IMR-90 (cell line): ENCODE results near the gene FSTL5.

Source experiments
- CHD1 ChIP-seq: IDR thresholded peaks from 2 replicates; pipeline ENCODE4 v1.6.1; 2012; ENCODE audit warnings: low read depth, low read length, improper control_type of control experiment
- FOS ChIP-seq: fragments of 150-350 bp; IDR thresholded peaks from 2 replicates; pipeline ENCODE4 v1.6.1; 2016; ENCODE audit warnings: low read depth, low read length
- POLR2A ChIP-seq: IDR thresholded peaks from 2 replicates; pipeline ENCODE4 v1.6.1; 2012; ENCODE audit warnings: mild to moderate bottlenecking, low read depth, low read length
- RAD21 ChIP-seq: IDR thresholded peaks from 2 replicates; pipeline ENCODE4 v1.6.1; 2012; ENCODE audit warnings: low read length, improper control_type of control experiment
- TF ChIP-seq, protein P1 (sequence below): conservative IDR thresholded peaks from 2 replicates; pipeline ENCODE4 v1.5.1; 2012; ENCODE audit warnings: mild to moderate bottlenecking, low read depth, low read length, improper control_type of control experiment

DNA sequence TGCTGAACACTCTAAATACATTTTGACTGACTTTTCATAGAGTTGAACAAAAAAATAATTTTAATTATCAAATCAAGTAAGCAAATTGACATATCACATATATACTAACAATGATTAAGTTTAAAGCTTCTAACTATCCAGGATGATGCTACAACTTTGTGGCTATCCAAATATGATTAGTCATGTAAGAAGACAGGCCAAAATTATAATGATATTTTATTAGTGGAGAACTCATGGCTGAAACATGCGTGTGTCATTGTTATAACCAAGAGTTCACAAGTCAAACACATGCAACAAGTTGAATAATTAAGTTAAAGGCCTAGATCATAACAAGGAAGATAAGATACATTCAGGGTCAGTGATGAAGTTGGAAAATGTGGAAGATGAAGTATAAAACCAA, 346.8 kb downstream of the FSTL5 start:
- TF ChIP-seq POLR2A = no peak
- TF ChIP-seq CHD1 = no peak
- TF ChIP-seq, protein P1, sequence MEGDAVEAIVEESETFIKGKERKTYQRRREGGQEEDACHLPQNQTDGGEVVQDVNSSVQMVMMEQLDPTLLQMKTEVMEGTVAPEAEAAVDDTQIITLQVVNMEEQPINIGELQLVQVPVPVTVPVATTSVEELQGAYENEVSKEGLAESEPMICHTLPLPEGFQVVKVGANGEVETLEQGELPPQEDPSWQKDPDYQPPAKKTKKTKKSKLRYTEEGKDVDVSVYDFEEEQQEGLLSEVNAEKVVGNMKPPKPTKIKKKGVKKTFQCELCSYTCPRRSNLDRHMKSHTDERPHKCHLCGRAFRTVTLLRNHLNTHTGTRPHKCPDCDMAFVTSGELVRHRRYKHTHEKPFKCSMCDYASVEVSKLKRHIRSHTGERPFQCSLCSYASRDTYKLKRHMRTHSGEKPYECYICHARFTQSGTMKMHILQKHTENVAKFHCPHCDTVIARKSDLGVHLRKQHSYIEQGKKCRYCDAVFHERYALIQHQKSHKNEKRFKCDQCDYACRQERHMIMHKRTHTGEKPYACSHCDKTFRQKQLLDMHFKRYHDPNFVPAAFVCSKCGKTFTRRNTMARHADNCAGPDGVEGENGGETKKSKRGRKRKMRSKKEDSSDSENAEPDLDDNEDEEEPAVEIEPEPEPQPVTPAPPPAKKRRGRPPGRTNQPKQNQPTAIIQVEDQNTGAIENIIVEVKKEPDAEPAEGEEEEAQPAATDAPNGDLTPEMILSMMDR = no peak
- TF ChIP-seq RAD21 = no peak
- TF ChIP-seq FOS = no peak
